Neural progenitor cell (in vitro differentiated cells): ENCODE results near the gene SPRR5. TPM values are rescaled to one million over a fixed set of nuclear protein-coding genes. Genes with fewer than 3 reads are reported as not detected.

Experiments
- DNase-seq: peaks from one replicate; pipeline ENCODE4 v3.0.0-alpha.2; 2016; ENCODE audit warnings: low spot score
- H2AFZ ChIP-seq: fragments of 200-600 bp; sonication (generic); replicated peaks from 2 replicates; pipeline ENCODE4 v1.6.1; 2016; ENCODE audit warnings: antibody characterized with exemption
- H3F3A ChIP-seq: fragments of 200-600 bp; sonication (generic); 2 replicates; pipeline ENCODE4 v1.6.1; 2016; ENCODE audit warnings: antibody characterized with exemption, low read depth
- H3K27ac ChIP-seq: fragments of 200-600 bp; sonication (generic); 2 replicates; pipeline ENCODE4 v1.5.1; 2016; ENCODE audit warnings: mild to moderate bottlenecking
- H3K27me3 ChIP-seq: fragments of 200-600 bp; sonication (generic); 2 replicates; pipeline ENCODE4 v1.6.1; 2016; ENCODE audit warnings: mild to moderate bottlenecking, moderate library complexity
- H3K36me3 ChIP-seq: fragments of 200-600 bp; sonication (generic); 2 replicates; pipeline ENCODE4 v1.5.1; 2016
- H3K4me1 ChIP-seq: fragments of 200-600 bp; sonication (generic); 2 replicates; pipeline ENCODE4 v1.6.1; 2016; ENCODE audit warnings: mixed run types
- H3K4me2 ChIP-seq: fragments of 200-600 bp; sonication (generic); 2 replicates; pipeline ENCODE4 v1.6.1; 2016
- H3K4me3 ChIP-seq: fragments of 200-600 bp; sonication (generic); 2 replicates; pipeline ENCODE4 v1.5.1; 2016
- H3K79me2 ChIP-seq: fragments of 200-600 bp; sonication (generic); 2 replicates; pipeline ENCODE4 v1.6.1; 2016; ENCODE audit warnings: low read depth
- H3K9ac ChIP-seq: fragments of 200-600 bp; sonication (generic); 2 replicates; pipeline ENCODE4 v1.6.1; 2016
- H3K9me3 ChIP-seq: fragments of 200-600 bp; sonication (generic); 2 replicates; pipeline ENCODE4 v1.5.1; 2016; ENCODE audit warnings: low read depth
- H4K20me1 ChIP-seq: fragments of 200-600 bp; sonication (generic); 2 replicates; pipeline ENCODE4 v1.6.1; 2016; ENCODE audit warnings: low read depth
- H3K27ac Mint-ChIP-seq: 3 replicates; pipeline ENCODE4 v1.8.0; 2021; ENCODE audit warnings: mixed read lengths
- H3K27me3 Mint-ChIP-seq: 2 replicates; pipeline ENCODE4 v1.8.0; 2022; ENCODE audit warnings: low read depth, mild to moderate bottlenecking, inconsistent platforms, moderate library complexity, mixed read lengths; ENCODE audit not compliant: insufficient read depth
- H3K36me3 Mint-ChIP-seq: 3 replicates; pipeline ENCODE4 v1.8.0; 2021; ENCODE audit warnings: mixed read lengths
- H3K4me1 Mint-ChIP-seq: 3 replicates; pipeline ENCODE4 v1.8.0; 2021; ENCODE audit warnings: mixed read lengths
- H3K4me3 Mint-ChIP-seq: 3 replicates; pipeline ENCODE4 v1.8.0; 2021; ENCODE audit warnings: mild to moderate bottlenecking, moderate library complexity, mixed read lengths
- H3K9me3 Mint-ChIP-seq: 3 replicates; pipeline ENCODE4 v1.8.0; 2020; ENCODE audit warnings: mixed read lengths
- CTCF ChIP-seq: fragments of 200-600 bp; sonication (generic); IDR thresholded peaks from 2 replicates; pipeline ENCODE4 v1.5.1; 2017; ENCODE audit warnings: antibody characterized with exemption, mild to moderate bottlenecking
- EZH2 ChIP-seq: fragments of 200-600 bp; sonication (generic); IDR thresholded peaks from 2 replicates; pipeline ENCODE4 v1.6.1; 2017; ENCODE audit warnings: antibody characterized with exemption, mild to moderate bottlenecking, moderate library complexity
- EZH2phosphoT487 ChIP-seq: fragments of 200-600 bp; sonication (generic); IDR thresholded peaks from 2 replicates; pipeline ENCODE4 v1.6.1; 2017; ENCODE audit warnings: antibody characterized with exemption
- total RNA-seq: library from RNA; depleted of rRNA; stranded (reverse); fragments of >200 nt; gene quantifications from 2 replicates; pipeline ENCODE4 v1.2.3, GENCODE V29; 2015; ENCODE audit warnings: low replicate concordance

Gene SPRR5
- total RNA-seq, 1 donor from 2014 or later, result not detected

- Histone ChIP-seq H3K27me3 (no peaks in the 10 kb centered on the region), H3F3A (no peaks in the 10 kb centered on the region), H3K4me3 (no peak overlapping the region), H4K20me1 (no peaks in the 10 kb centered on the region), H3K36me3 (no peaks in the 10 kb centered on the region), H2AFZ (no peak overlapping the region), H3K9ac (no peak overlapping the region), H3K4me2 (no peak overlapping the region), H3K79me2 (no peaks in the 10 kb centered on the region), H3K9me3 (peaks cover 2% of the 10 kb centered on the region), H3K4me1 (no peaks in the 10 kb centered on the region), H3K27ac (no peak overlapping the region)
- Mint-ChIP-seq H3K27me3 (peaks cover 2% of the 10 kb centered on the region), H3K36me3 (no peaks in the 10 kb centered on the region), H3K27ac (no peak overlapping the region), H3K9me3 (no peaks in the 10 kb centered on the region), H3K4me3 (no peak overlapping the region), H3K4me1 (no peaks in the 10 kb centered on the region)
- no peak for TF ChIP-seq EZH2phosphoT487
- no peak for TF ChIP-seq CTCF
- no peak for TF ChIP-seq EZH2
- DNase-seq, result no peak
Measured at GRCh38 chr1:152941037-152941711, 5.8 kb upstream of the SPRR5 start.

GRCh38 chr1:152942161-152942560 is 4.8 kb upstream of the SPRR5 start:
- peaks cover 2% of the 10 kb centered on the region for H3K27me3 Mint-ChIP-seq

GRCh38 chr1:152946248-152946647 is 758 bp upstream of the SPRR5 start:
- Mint-ChIP-seq H3K4me3 (no peak overlapping the region), H3K4me1 (no peaks in the 10 kb centered on the region)

More at GRCh38 chr1:152942161-152942560, 4.8 kb upstream of the SPRR5 start:
- Histone ChIP-seq H3K4me2 (no peak overlapping the region), H4K20me1 (no peaks in the 10 kb centered on the region), H3K4me3 (no peak overlapping the region), H3K27me3 (no peaks in the 10 kb centered on the region), H3K27ac (no peak overlapping the region), H3K36me3 (no peaks in the 10 kb centered on the region), H2AFZ (no peak overlapping the region), H3K79me2 (no peaks in the 10 kb centered on the region), H3K9me3 (peaks cover 2% of the 10 kb centered on the region), H3F3A (no peaks in the 10 kb centered on the region), H3K4me1 (no peaks in the 10 kb centered on the region), H3K9ac (no peak overlapping the region)
- Mint-ChIP-seq H3K4me3 (no peak overlapping the region), H3K27ac (no peak overlapping the region), H3K4me1 (no peaks in the 10 kb centered on the region), H3K9me3 (peaks cover 2% of the 10 kb centered on the region), H3K36me3 (no peaks in the 10 kb centered on the region)
- TF ChIP-seq EZH2phosphoT487 (no peak), CTCF (no peak), EZH2 (no peak)
- DNase-seq, result no peak

More at GRCh38 chr1:152946248-152946647, 758 bp upstream of the SPRR5 start:
- Mint-ChIP-seq H3K27me3 (peaks cover 2% of the 10 kb centered on the region), H3K27ac (no peak overlapping the region), H3K9me3 (peaks cover 5% of the 10 kb centered on the region), H3K36me3 (no peaks in the 10 kb centered on the region)
- no peaks in the 10 kb centered on the region for H3K79me2 ChIP-seq
- H3K27me3 ChIP-seq, result no peaks in the 10 kb centered on the region
- no peak overlapping the region for H3K9ac ChIP-seq
- no peak overlapping the region for H3K27ac ChIP-seq
- no peaks in the 10 kb centered on the region for H3K4me1 ChIP-seq
- peaks cover 5% of the 10 kb centered on the region for H3K9me3 ChIP-seq
- H3K4me3 ChIP-seq, result no peak overlapping the region
- TF ChIP-seq EZH2, result no peak
- no peak for TF ChIP-seq EZH2phosphoT487
- TF ChIP-seq CTCF, result no peak
- no peaks in the 10 kb centered on the region for H3K36me3 ChIP-seq
- H3K4me2 ChIP-seq, result no peak overlapping the region
- no peaks in the 10 kb centered on the region for H4K20me1 ChIP-seq
- H3F3A ChIP-seq, result no peaks in the 10 kb centered on the region
- no peak for DNase-seq
- H2AFZ ChIP-seq, result no peak overlapping the region
